ENCODE results near the gene GFRA4.

Gene GFRA4

DNA sequence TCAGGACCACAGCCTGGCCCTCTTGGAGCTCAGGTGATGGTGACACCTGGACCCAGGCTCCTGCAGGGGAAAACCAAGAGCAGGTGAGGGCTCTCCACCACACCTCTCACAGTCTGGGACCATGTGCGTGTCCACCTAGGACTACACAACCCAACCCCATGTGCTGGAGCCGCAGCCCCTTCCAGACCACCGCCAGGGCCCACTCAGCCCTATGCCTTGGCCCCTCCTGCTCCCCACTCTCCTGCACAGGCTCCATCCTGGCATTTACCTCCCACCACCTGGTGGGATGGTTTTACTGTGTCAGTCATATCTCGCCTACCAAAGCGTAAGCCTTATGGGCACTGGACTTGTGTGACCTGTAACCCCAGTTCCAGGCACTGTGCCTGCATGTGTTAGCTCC is 31.7 kb upstream of the GFRA4 start:
- DNase-seq: no peak

GRCh38 chr20:3693376-3693775 is 30.2 kb upstream of the GFRA4 start:
- DNase-seq: no peak

- no peak for DNase-seq
Measured at GRCh38 chr20:3692706-3693294, 29.6 kb upstream of the GFRA4 start.

DNA sequence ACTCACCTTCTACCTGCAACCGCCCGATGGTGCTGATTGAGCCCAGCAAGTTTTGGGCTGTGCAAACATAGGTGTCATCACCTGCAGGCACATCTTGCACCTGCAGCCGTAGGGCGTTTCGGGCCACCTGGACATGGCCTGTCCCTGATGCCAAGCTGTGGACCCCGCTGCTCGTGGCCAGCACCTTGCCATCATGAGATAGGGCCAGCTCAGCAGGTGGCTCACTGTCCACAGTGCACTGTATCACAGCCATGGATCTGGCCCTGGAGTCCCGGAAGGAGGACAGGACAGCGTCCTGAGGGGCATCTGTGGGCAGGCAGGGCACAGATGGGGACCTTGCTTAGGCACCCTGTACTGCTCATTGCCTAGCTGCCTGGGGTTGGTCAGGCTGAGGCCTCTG is 28.7 kb upstream of the GFRA4 start:
- DNase-seq: no peak

DNA sequence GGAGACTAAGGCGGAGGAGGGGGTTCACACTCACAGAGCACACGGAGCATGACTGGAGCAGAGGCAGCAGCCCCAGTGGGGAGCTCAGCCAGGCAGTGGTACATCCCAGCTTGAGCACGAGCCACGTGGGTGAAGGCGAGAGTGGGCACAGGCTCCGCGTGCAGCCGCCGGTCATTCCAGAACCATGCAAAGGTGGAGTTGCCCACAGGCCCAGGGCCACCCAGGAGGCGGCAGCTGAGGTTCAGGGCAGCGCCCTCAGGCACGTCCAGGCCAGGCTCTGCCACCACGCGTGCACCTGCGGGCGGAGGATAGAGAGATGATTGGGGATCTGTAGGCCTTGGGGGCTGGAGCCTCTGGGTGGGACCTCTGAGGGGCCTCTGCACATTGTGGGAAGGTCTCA is 28.1 kb upstream of the GFRA4 start:
- DNase-seq: no peak

- no peak for DNase-seq
Measured at GRCh38 chr20:3690413-3690812, 27.2 kb upstream of the GFRA4 start.

- no peak for DNase-seq
Measured at GRCh38 chr20:3689978-3690377, 26.8 kb upstream of the GFRA4 start.

GRCh38 chr20:3687655-3688054 is 24.5 kb upstream of the GFRA4 start:
- peak in 3 of 51 donors; percentile 10 to 21 (median 12) for DNase-seq

GRCh38 chr20:3686867-3687321 is 23.7 kb upstream of the GFRA4 start:
- peak in 34 of 51 donors; percentile 8 to 81 (median 50) for DNase-seq

GRCh38 chr20:3686421-3686820 is 23.2 kb upstream of the GFRA4 start:
- DNase-seq: no peak

- no peak for DNase-seq
Measured at GRCh38 chr20:3685341-3685740, 22.1 kb upstream of the GFRA4 start.

- peak in 4 of 51 donors; percentile 21 to 46 (median 34) for DNase-seq
Measured at GRCh38 chr20:3681931-3682781, 19.0 kb upstream of the GFRA4 start, which contains the start of gene ADAM33. Gene ADAM33 (minus strand): TSS chr20:3682010. CDS start chr20:3682004, 6 bp downstream.

DNA sequence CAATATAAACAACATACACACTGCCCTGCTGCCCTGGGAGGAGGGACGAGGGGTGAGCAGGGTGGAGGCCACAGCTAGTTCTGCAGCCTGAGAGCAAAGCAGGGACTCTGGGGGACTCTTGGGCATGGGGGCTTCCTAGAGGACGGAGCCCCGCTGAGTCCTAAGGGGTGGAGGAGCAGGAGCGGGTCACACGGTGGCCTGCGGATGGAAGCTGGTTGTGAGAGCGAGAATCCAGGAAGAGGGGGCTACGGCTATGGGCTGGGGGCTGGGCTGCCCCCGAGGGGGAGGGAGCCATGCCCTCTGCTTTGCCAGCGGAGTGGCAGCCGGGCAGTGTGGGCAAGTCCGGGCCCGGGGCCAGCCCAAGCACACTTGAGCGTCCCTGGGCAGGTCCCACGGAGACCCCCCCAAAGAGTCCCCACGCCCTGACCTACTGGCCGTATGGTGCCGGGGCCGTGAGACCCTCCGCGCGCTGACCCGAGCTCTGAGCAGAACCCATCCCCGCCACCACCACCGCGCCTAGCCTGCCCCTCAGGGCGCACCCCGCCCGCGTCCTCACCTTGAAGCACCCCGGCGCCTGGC is 18.2 kb upstream of the GFRA4 start:
- peak in 4 of 51 donors; percentile 7 to 46 (median 28) for DNase-seq

GRCh38 chr20:3680701-3681351 is 17.6 kb upstream of the GFRA4 start:
- no peak for DNase-seq

GRCh38 chr20:3679749-3680700 is 16.8 kb upstream of the GFRA4 start:
- DNase-seq: peak in 4 of 51 donors; percentile 9 to 63 (median 20)

- DNase-seq: no peak
Measured at GRCh38 chr20:3678856-3679720, 15.9 kb upstream of the GFRA4 start.

- DNase-seq: no peak
Measured at GRCh38 chr20:3678198-3678597, 15.0 kb upstream of the GFRA4 start.

GRCh38 chr20:3677733-3678132 is 14.5 kb upstream of the GFRA4 start:
- DNase-seq: peak in 32 of 51 donors; percentile 8 to 79 (median 48)
